ENCODE measurements around the gene TRIB2. TPM values are rescaled to one million over a fixed set of nuclear protein-coding genes. Genes with fewer than 3 reads are reported as not detected.
"Not testable (repeated sequence)": the region's sequence is repeated elsewhere in the genome, so short reads cannot be mapped to it uniquely, and the experiment has no call there.

The TRIB2 gene
- polyA plus RNA-seq, 1 experiment: 12.2 TPM

GRCh38 chr2:12675352-12675795, 41.4 kb upstream of the TRIB2 start:
- ChIA-PET POLR2A (no interaction called here), CTCF (no interaction called here)
- Histone ChIP-seq H3K9me3 (ENCODE audit: control insufficient read depth, insufficient read depth, low read length) (no peaks in the 10 kb centered on the region), H3K27me3 (ENCODE audit: control insufficient read depth, insufficient read depth, low read length) (no peaks in the 10 kb centered on the region), H3K4me3 (ENCODE audit: low read depth, low read length) (no peak overlapping the region), H3K27ac (ENCODE audit: low read depth, low read length) (no peak overlapping the region)
- DNase-seq (ENCODE audit: low read depth, low spot score): no peak
- no peak for TF ChIP-seq CTCF (IDR thresholded peaks at IDR 0.05; ENCODE audit: low read depth, low read length)

GRCh38 chr2:12675801-12676200, 40.9 kb upstream of the TRIB2 start:
- H3K9me3 ChIP-seq (ENCODE audit: control insufficient read depth, insufficient read depth, low read length): no peaks in the 10 kb centered on the region
- POLR2A ChIA-PET: no interaction called here
- H3K4me3 ChIP-seq (ENCODE audit: low read depth, low read length): no peak overlapping the region
- no peak overlapping the region for H3K27ac ChIP-seq (ENCODE audit: low read depth, low read length)
- CTCF ChIA-PET: no interaction called here
- H3K27me3 ChIP-seq (ENCODE audit: control insufficient read depth, insufficient read depth, low read length): no peaks in the 10 kb centered on the region
- no peak for DNase-seq (ENCODE audit: low read depth, low spot score)
- no peak for TF ChIP-seq CTCF (IDR thresholded peaks at IDR 0.05; ENCODE audit: low read depth, low read length)

- CTCF ChIA-PET: no interaction called here
- H3K4me3 ChIP-seq (ENCODE audit: low read depth, low read length): no peak overlapping the region
- no peaks in the 10 kb centered on the region for H3K9me3 ChIP-seq (ENCODE audit: control insufficient read depth, insufficient read depth, low read length)
- no peak overlapping the region for H3K27ac ChIP-seq (ENCODE audit: low read depth, low read length)
- POLR2A ChIA-PET: no interaction called here
- TF ChIP-seq CTCF (IDR thresholded peaks at IDR 0.05; ENCODE audit: low read depth, low read length): no peak
- DNase-seq (ENCODE audit: low read depth, low spot score): no peak
- no peaks in the 10 kb centered on the region for H3K27me3 ChIP-seq (ENCODE audit: control insufficient read depth, insufficient read depth, low read length)
Observed at GRCh38 chr2:12676771-12677170, 40.0 kb upstream of the TRIB2 start.

GRCh38 chr2:12678186-12678585, 38.5 kb upstream of the TRIB2 start:
- TF ChIP-seq CTCF (IDR thresholded peaks at IDR 0.05; ENCODE audit: low read depth, low read length): no peak
- ChIA-PET CTCF (no interaction called here), POLR2A (no interaction called here)
- no peaks in the 10 kb centered on the region for H3K27me3 ChIP-seq (ENCODE audit: control insufficient read depth, insufficient read depth, low read length)
- no peak overlapping the region for H3K27ac ChIP-seq (ENCODE audit: low read depth, low read length)
- no peak overlapping the region for H3K4me3 ChIP-seq (ENCODE audit: low read depth, low read length)
- H3K9me3 ChIP-seq (ENCODE audit: control insufficient read depth, insufficient read depth, low read length): no peaks in the 10 kb centered on the region
- no peak for DNase-seq (ENCODE audit: low read depth, low spot score)

- TF ChIP-seq CTCF (IDR thresholded peaks at IDR 0.05; ENCODE audit: low read depth, low read length): no peak
- DNase-seq (ENCODE audit: low read depth, low spot score): no peak
- Histone ChIP-seq H3K4me3 (ENCODE audit: low read depth, low read length) (no peak overlapping the region), H3K27me3 (ENCODE audit: control insufficient read depth, insufficient read depth, low read length) (no peaks in the 10 kb centered on the region), H3K27ac (ENCODE audit: low read depth, low read length) (no peak overlapping the region), H3K9me3 (ENCODE audit: control insufficient read depth, insufficient read depth, low read length) (no peaks in the 10 kb centered on the region)
- ChIA-PET CTCF (no interaction called here), POLR2A (interaction anchor here (0.5 to 0.6 kb wide), 2 partner anchors 37 to 742 kb away, joined by 3 read pairs; partner anchors contain the start of gene TRIB2)
Observed at GRCh38 chr2:12679550-12680072, 37.1 kb upstream of the TRIB2 start.

- H3K4me3 ChIP-seq (ENCODE audit: low read depth, low read length); H3K27ac ChIP-seq (ENCODE audit: low read depth, low read length); CTCF ChIA-PET; DNase-seq (ENCODE audit: low read depth, low spot score); H3K9me3 ChIP-seq (ENCODE audit: control insufficient read depth, insufficient read depth, low read length); H3K27me3 ChIP-seq (ENCODE audit: control insufficient read depth, insufficient read depth, low read length): not testable (repeated sequence)
- POLR2A ChIA-PET: interaction anchor here (0.6 kb wide), 1 partner anchor 742 kb away, joined by 3 read pairs; no protein-coding TSS in a partner anchor
Observed at GRCh38 chr2:12680115-12680514, 36.6 kb upstream of the TRIB2 start.

All from AG04450 (cell line).